ENCODE data around the gene DOCK8.

The DOCK8 gene

DNA sequence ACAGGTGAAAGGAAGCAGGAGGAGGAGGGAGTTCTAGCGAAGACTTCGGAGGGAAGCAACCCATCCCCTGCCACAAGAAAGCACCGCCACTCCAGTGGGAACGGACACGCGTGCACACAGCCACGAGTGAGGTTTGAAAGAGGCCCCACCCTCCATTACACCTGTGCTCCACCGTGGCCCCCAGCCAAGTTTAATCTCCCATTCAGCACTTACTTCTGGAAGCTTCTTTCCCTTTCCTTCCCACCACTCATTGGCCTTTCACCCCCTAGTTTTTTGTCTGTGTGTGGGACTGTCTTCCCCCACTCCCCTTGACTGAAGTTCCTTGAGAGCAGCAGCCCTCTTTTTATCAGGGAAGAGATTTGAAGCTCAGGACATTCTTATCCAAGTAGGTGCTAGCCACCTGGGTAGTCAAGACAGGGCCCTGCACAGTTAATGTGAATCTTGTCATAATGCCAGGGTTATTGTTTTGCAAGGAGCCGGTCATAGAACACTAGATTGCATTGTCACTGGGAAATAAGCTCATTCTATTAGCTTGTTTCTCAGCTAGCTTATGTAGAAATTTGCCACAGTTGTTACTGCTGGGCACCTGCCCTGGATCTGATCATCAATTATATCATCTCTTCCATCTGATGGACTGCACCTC, 256.0 kb downstream of the DOCK8 start:
- CTCF ChIA-PET = interaction anchor here (1.0 to 1.3 kb wide), 3 partner anchors 13 to 33 kb away, joined by 3 to 5 read pairs (median 4); partner anchors contain the start of gene KANK1
- TF ChIP-seq, protein P1, sequence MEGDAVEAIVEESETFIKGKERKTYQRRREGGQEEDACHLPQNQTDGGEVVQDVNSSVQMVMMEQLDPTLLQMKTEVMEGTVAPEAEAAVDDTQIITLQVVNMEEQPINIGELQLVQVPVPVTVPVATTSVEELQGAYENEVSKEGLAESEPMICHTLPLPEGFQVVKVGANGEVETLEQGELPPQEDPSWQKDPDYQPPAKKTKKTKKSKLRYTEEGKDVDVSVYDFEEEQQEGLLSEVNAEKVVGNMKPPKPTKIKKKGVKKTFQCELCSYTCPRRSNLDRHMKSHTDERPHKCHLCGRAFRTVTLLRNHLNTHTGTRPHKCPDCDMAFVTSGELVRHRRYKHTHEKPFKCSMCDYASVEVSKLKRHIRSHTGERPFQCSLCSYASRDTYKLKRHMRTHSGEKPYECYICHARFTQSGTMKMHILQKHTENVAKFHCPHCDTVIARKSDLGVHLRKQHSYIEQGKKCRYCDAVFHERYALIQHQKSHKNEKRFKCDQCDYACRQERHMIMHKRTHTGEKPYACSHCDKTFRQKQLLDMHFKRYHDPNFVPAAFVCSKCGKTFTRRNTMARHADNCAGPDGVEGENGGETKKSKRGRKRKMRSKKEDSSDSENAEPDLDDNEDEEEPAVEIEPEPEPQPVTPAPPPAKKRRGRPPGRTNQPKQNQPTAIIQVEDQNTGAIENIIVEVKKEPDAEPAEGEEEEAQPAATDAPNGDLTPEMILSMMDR (IDR thresholded peaks at IDR 0.05; ENCODE audit: control extremely low read depth, extremely low read depth, low read depth, missing control alignments) = no peak
- DNase-seq (ENCODE audit: extremely low spot score) = no peak
- POLR2A ChIA-PET = no interaction called here

DNA sequence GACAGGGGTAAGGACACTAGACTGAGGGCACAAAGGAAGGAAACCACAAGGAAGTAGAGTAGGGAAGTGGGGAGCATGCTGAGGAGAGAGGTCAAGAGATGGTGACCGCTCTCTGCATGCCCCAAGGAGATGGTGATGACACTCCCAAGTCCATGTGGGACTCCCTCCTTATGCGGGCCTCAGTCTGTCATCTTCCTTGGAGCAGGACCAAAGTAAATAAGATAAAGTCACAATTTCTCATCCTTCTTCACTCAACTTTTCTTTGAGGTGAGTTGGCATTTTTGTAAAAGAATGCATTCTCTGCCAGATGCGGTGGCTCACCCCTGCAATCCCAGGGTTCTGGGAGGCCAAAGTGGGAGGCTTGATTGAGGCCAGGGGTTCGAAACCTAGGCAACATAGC, 256.7 kb downstream of the DOCK8 start:
- DNase-seq (ENCODE audit: extremely low spot score) = no peak
- ChIA-PET POLR2A (no interaction called here), CTCF (interaction anchor here (1.0 to 1.5 kb wide), 4 partner anchors 9 to 33 kb away, joined by 3 to 5 read pairs (median 4); partner anchors contain the start of gene KANK1)
- TF ChIP-seq, protein P1 (IDR thresholded peaks at IDR 0.05; ENCODE audit: control extremely low read depth, extremely low read depth, low read depth, missing control alignments) = no peak

DNA sequence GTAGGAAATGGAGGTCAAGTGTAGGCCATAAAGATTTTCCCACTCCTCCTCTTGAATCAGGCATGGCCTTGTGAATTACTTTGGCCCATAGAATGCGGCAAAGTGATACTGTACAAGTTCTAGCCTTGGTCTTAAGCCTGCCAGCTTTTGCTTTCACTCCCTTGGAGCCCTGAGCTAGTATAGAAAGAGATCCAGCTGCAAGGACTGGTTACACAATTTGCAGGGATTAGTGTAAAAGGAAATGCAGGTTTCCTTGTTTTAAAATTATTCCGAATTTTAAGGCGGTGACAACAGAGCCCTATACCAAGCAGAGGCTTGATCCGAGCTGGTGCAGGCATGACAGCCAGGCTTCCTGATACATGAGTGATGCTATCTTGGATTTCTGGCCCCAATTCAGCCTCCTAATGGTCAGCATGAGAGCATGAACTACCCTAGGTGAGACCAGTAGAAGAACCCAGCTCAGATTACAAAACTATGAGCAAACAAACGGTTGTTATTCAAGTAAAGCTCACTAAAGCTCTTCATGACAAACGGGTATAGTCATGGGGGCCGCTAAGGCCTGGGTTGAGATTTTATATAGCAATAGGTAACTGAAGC, 257.9 kb downstream of the DOCK8 start:
- CTCF ChIA-PET = interaction anchor here (1.5 kb wide), 1 partner anchor 10 kb away, joined by 4 read pairs; no protein-coding TSS in a partner anchor
- POLR2A ChIA-PET = no interaction called here
- TF ChIP-seq, protein P1 (IDR thresholded peaks at IDR 0.05; ENCODE audit: control extremely low read depth, extremely low read depth, low read depth, missing control alignments) = no peak
- DNase-seq (ENCODE audit: extremely low spot score) = no peak

DNA sequence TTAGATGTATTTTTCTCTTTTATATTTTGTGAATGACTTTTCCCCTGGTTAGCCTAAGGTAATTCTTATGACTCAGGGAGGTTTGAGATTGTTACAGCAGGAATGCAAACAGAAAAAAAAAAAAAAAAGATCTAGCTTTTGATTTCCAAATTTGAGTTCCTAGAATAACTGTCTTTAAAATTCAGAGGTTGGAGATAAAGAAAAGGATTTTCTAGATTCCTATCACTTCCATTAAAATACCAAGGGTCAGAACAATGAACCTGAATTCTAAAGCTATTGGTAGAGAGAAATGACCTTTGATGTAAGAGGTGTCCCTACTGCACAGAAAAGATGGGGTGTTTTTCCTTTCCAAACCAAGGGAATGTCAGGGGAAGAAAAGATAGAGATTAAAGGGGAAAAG, 262.5 kb downstream of the DOCK8 start:
- TF ChIP-seq, protein P1 (IDR thresholded peaks at IDR 0.05; ENCODE audit: control extremely low read depth, extremely low read depth, low read depth, missing control alignments) = no peak
- DNase-seq (ENCODE audit: extremely low spot score) = no peak
- POLR2A ChIA-PET = no interaction called here
- CTCF ChIA-PET = no interaction called here

DNA sequence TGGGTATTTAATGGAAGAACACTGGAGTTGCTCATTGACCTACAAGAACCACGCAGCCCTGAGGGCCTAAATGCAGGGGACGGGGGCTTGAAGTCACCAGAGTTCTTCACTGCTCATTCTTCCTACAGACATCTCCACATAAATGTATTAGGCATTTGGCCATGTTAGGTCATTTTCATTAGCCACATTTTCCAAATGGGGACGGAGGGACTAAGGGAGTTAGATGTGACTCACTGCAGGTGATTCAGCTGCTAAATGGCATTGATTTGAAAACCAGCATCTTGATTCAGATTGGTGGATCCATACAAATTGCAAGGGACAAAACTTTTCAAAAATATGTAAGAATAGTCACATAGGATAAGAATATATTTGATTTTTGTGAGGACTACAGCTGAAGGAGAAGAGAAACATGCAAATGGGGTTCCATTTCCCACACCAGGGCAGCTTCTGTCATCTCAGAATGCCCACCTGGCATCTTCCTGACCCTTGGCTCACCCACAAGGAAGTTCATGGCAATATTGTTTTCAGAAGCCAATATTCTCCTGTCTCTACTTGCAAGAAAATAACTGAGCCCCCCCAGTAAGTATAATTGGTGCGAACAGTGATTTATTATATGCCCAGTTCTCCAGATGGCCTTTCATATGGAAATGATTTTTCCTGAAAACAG, 264.8 kb downstream of the DOCK8 start:
- POLR2A ChIA-PET = no interaction called here
- CTCF ChIA-PET = interaction anchor here (0.8 kb wide), 1 partner anchor 16 kb away, joined by 3 read pairs; no protein-coding TSS in a partner anchor
- DNase-seq (ENCODE audit: extremely low spot score) = no peak
- TF ChIP-seq, protein P1 (IDR thresholded peaks at IDR 0.05; ENCODE audit: control extremely low read depth, extremely low read depth, low read depth, missing control alignments) = no peak

DNA sequence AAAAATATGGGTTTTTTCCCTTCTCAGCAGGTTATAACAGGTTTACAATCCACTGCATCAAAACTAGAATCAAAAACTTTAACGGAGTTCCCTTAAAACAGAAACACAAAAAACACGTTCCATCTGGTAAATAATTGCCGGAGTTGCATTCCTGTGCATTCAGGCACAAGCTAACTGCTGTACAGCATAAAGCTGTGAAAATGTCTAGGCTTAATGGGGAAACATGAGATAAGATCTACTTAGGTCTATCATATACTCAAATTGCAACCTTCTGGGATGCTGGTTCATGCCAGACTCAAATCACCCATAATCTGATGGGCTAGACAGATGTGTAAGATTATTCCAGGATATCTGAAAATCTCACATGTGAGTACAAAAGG, 265.3 kb downstream of the DOCK8 start:
- POLR2A ChIA-PET = no interaction called here
- TF ChIP-seq, protein P1 (IDR thresholded peaks at IDR 0.05; ENCODE audit: control extremely low read depth, extremely low read depth, low read depth, missing control alignments) = no peak
- CTCF ChIA-PET = no interaction called here

More for the DNA sequence above, 265.3 kb downstream of the DOCK8 start:
- no peak for DNase-seq (ENCODE audit: extremely low spot score)
